ENCODE measurements around the gene CDC45.

- TF ChIP-seq CTCF (IDR thresholded peaks at IDR 0.05 in 4 of 5, conservative IDR thresholded peaks at IDR 0.05 in 1 of 5) = no peak
- no peak for TF ChIP-seq POLR2A (IDR thresholded peaks at IDR 0.05)
These were observed 21.8 kb upstream of the CDC45 start for GRCh38 chr22:19457828-19458428.
